Neural cell (in vitro differentiated cells): ENCODE results near the gene MROH2A. TPM values are rescaled to one million over a fixed set of nuclear protein-coding genes. Genes with fewer than 3 reads are reported as not detected.

Experiments
- H2AFZ ChIP-seq: fragments of 200-600, 300-800 bp; sonication (generic), shearing (Covaris generic); 2 replicates; pipeline ENCODE4 v1.6.0; 2014; ENCODE audit warnings: low read depth, mild to moderate bottlenecking, antibody characterized with exemption, low read length, moderate library complexity
- H3F3A ChIP-seq: fragments of 200-600 bp; shearing (Covaris generic); 2 replicates; pipeline ENCODE4 v1.6.1; 2016; ENCODE audit warnings: mild to moderate bottlenecking, moderate library complexity, mixed read lengths, antibody characterized with exemption, low read length; ENCODE audit not compliant: insufficient read depth, poor library complexity, severe bottlenecking
- H3K27ac ChIP-seq: fragments of 200-600, 300-800 bp; sonication (generic), shearing (Covaris generic); 2 replicates; pipeline ENCODE4 v1.5.1; 2014; ENCODE audit warnings: mild to moderate bottlenecking, low read length, moderate library complexity
- H3K27me3 ChIP-seq: fragments of 300-800, 200-600 bp; sonication (generic), shearing (Covaris generic); 2 replicates; pipeline ENCODE4 v1.6.0; 2014; ENCODE audit warnings: mild to moderate bottlenecking, low read depth, low read length, moderate library complexity; ENCODE audit not compliant: insufficient read depth
- H3K36me3 ChIP-seq: fragments of 300-800, 200-600 bp; sonication (generic), shearing (Covaris generic); 2 replicates; pipeline ENCODE4 v1.5.1; 2014; ENCODE audit warnings: mild to moderate bottlenecking, antibody characterized with exemption, low read length, moderate library complexity; ENCODE audit not compliant: insufficient read depth
- H3K4me2 ChIP-seq: fragments of 300-800, 200-600 bp; sonication (generic), shearing (Covaris generic); 2 replicates; pipeline ENCODE4 v1.6.0; 2014; ENCODE audit warnings: mild to moderate bottlenecking, low read length
- H3K4me3 ChIP-seq: fragments of 300-800, 200-600 bp; sonication (generic), shearing (Covaris generic); 2 replicates; pipeline ENCODE4 v1.5.1; 2014; ENCODE audit warnings: mild to moderate bottlenecking, low read length, moderate library complexity
- H3K79me2 ChIP-seq: fragments of 200-600 bp; shearing (Covaris generic); replicated peaks from 2 replicates; pipeline ENCODE4 v1.6.0; 2014; ENCODE audit warnings: mild to moderate bottlenecking, low read length, moderate library complexity; ENCODE audit not compliant: insufficient read depth
- H3K9ac ChIP-seq: fragments of 300-800, 200-600 bp; sonication (generic), shearing (Covaris generic); 2 replicates; pipeline ENCODE4 v1.6.1; 2016; ENCODE audit warnings: mild to moderate bottlenecking, low read length, mixed read lengths
- H3K9me2 ChIP-seq: fragments of 200-600 bp; shearing (Covaris generic); 2 replicates; pipeline ENCODE4 v1.6.1; 2016; ENCODE audit warnings: mild to moderate bottlenecking, low read length, mixed read lengths; ENCODE audit not compliant: insufficient read depth
- H3K9me3 ChIP-seq: fragments of 200-600, 300-800 bp; sonication (generic), shearing (Covaris generic); 2 replicates; pipeline ENCODE4 v1.6.1; 2016; ENCODE audit warnings: mild to moderate bottlenecking, mixed run types, low read length, moderate library complexity, mixed read lengths
- H4K20me1 ChIP-seq: fragments of 200-600 bp; shearing (Covaris generic); 2 replicates; pipeline ENCODE4 v1.6.1; 2016; ENCODE audit warnings: mild to moderate bottlenecking, mixed run types; ENCODE audit not compliant: insufficient read depth
- CTCF ChIP-seq: fragments of 450-650 bp; IDR thresholded peaks from 2 replicates; pipeline ENCODE4 v1.5.1; 2014; ENCODE audit warnings: antibody characterized with exemption, mild to moderate bottlenecking, moderate library complexity; ENCODE audit not compliant: poor library complexity, severe bottlenecking
- EP300 ChIP-seq: fragments of 450-650 bp; conservative IDR thresholded peaks from 2 replicates; pipeline ENCODE4 v1.6.1; 2014; ENCODE audit warnings: antibody characterized with exemption, mild to moderate bottlenecking, moderate library complexity; ENCODE audit not compliant: poor library complexity, severe bottlenecking
- EZH2 ChIP-seq: fragments of 200-600, 300-800 bp; shearing (Covaris generic), sonication (generic); IDR thresholded peaks from 2 replicates; pipeline ENCODE4 v1.6.1; 2014; ENCODE audit warnings: antibody characterized with exemption, low read length, borderline replicate concordance, mild to moderate bottlenecking; ENCODE audit not compliant: insufficient read depth, poor library complexity, severe bottlenecking
- MXI1 ChIP-seq: fragments of 450-650 bp; conservative IDR thresholded peaks from 2 replicates; pipeline ENCODE4 v1.6.1; 2014; ENCODE audit warnings: antibody characterized with exemption, mild to moderate bottlenecking; ENCODE audit not compliant: poor library complexity, severe bottlenecking
- POLR2AphosphoS5 ChIP-seq: IDR thresholded peaks from 2 replicates; pipeline ENCODE4 v1.6.1; 2012
- RAD21 ChIP-seq: fragments of 450-650 bp; conservative IDR thresholded peaks from 2 replicates; pipeline ENCODE4 v1.6.1; 2014; ENCODE audit warnings: antibody characterized with exemption, mild to moderate bottlenecking, moderate library complexity
- REST ChIP-seq: IDR thresholded peaks from 2 replicates; pipeline ENCODE4 v1.6.1; 2012; ENCODE audit warnings: borderline replicate concordance
- SMC3 ChIP-seq: fragments of 450-650 bp; conservative IDR thresholded peaks from 2 replicates; pipeline ENCODE4 v1.6.1; 2014; ENCODE audit warnings: antibody characterized with exemption, mild to moderate bottlenecking, moderate library complexity; ENCODE audit not compliant: poor library complexity
- TAF1 ChIP-seq: IDR thresholded peaks from 2 replicates; pipeline ENCODE4 v1.6.1; 2012; ENCODE audit warnings: low read depth
- polyA plus RNA-seq: library from polyadenylated mRNA; depleted of rRNA; stranded (reverse); fragments of >200 nt; gene quantifications from 2 replicates; pipeline ENCODE4 v1.2.3, GENCODE V29; 2014

Gene MROH2A
- polyA plus RNA-seq, 1 donor from 2014 or later, result not detected

GRCh38 chr2:233789554-233789953 is 11.4 kb downstream of the MROH2A start:
- no peaks in the 10 kb centered on the region for H3K79me2 ChIP-seq
- no peaks in the 10 kb centered on the region for H3K9me2 ChIP-seq
- no peak overlapping the region for H2AFZ ChIP-seq
- no peak overlapping the region for H3K27ac ChIP-seq
- no peaks in the 10 kb centered on the region for H3F3A ChIP-seq
- no peak overlapping the region for H3K4me3 ChIP-seq
- TF ChIP-seq RAD21 (no peak), REST (no peak), POLR2AphosphoS5 (no peak), TAF1 (no peak), SMC3 (no peak), CTCF (no peak), MXI1 (no peak)
- no peak overlapping the region for H3K4me2 ChIP-seq
- H3K27me3 ChIP-seq, result no peaks in the 10 kb centered on the region
- H4K20me1 ChIP-seq, result no peaks in the 10 kb centered on the region
- H3K9me3 ChIP-seq, result peaks cover 2% of the 10 kb centered on the region
- no peaks in the 10 kb centered on the region for H3K36me3 ChIP-seq
- H3K9ac ChIP-seq, result no peak overlapping the region

DNA sequence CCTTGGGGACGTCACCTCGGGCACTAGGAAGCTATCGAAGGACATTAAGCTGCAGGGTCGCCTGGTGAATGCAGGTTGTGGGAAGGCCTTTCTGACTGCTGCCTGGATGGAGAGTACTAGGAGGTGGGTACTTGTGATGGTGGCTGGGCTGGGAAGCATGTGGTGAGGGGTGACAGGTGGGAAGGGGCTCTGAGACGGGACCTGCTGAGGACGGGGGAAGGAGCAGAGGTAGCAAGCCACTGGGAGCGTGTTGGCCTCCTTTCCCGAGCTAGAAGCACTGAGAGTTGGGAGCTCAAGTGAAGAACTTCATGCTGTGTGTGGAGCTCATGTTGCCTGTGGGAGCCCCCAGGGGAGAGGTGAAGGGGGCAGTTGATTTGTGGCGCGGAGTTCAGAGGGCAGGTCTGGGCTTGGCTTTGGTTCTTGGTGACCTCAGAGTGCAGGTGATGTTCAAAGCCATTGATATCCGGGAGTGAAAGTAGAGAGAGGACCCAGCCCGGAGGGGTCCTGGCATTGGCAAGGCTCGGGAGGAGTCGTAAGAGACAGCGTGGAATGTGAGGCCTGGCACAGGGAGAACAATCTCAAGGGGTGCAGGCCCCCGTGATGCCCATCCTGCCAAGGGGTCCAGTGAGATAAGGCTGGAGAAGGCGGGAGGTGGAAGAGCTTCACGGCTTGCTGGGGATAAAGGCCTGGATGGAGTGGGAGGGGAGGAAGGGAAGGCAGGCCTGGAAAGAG is 13.2 kb downstream of the MROH2A start:
- H3K9me2 ChIP-seq, result no peaks in the 10 kb centered on the region
- no peak overlapping the region for H2AFZ ChIP-seq
- H3K79me2 ChIP-seq, result no peaks in the 10 kb centered on the region
- H4K20me1 ChIP-seq, result no peaks in the 10 kb centered on the region
- no peak overlapping the region for H3K4me3 ChIP-seq
- H3K9me3 ChIP-seq, result no peaks in the 10 kb centered on the region
- no peaks in the 10 kb centered on the region for H3K36me3 ChIP-seq
- no peak for TF ChIP-seq EZH2
- TF ChIP-seq EP300, result no peak
- no peak for TF ChIP-seq CTCF
- no peak for TF ChIP-seq POLR2AphosphoS5
- no peak for TF ChIP-seq TAF1
- no peak for TF ChIP-seq SMC3
- no peak for TF ChIP-seq MXI1
- no peak for TF ChIP-seq RAD21
- no peak for TF ChIP-seq REST
- H3F3A ChIP-seq, result no peaks in the 10 kb centered on the region
- no peak overlapping the region for H3K4me2 ChIP-seq
- no peaks in the 10 kb centered on the region for H3K27me3 ChIP-seq
- no peak overlapping the region for H3K9ac ChIP-seq
- no peak overlapping the region for H3K27ac ChIP-seq
